Glomerular visceral epithelial cell (primary cell): ENCODE measurements around the gene RCOR1.

ENCODE experiments used
- DNase-seq: peaks from one replicate; pipeline ENCODE4 v3.0.0-alpha.2; 2016; ENCODE audit errors: extremely low spot score

Gene RCOR1

GRCh38 chr14:102723650-102724049, 131.2 kb downstream of the RCOR1 start:
- DNase-seq: no peak

GRCh38 chr14:102726191-102726949, 133.9 kb downstream of the RCOR1 start:
- DNase-seq: no peak

GRCh38 chr14:102727336-102728095, 135.1 kb downstream of the RCOR1 start:
- DNase-seq: no peak

GRCh38 chr14:102728501-102728900, 136.1 kb downstream of the RCOR1 start:
- DNase-seq: no peak

- DNase-seq: no peak
These were observed 136.8 kb downstream of the RCOR1 start for GRCh38 chr14:102729268-102729667.

GRCh38 chr14:102729825-102730224, 137.4 kb downstream of the RCOR1 start:
- no peak for DNase-seq

GRCh38 chr14:102731101-102731870, 138.8 kb downstream of the RCOR1 start:
- no peak for DNase-seq

GRCh38 chr14:102731871-102732800, 139.7 kb downstream of the RCOR1 start:
- no peak for DNase-seq

- DNase-seq: no peak
These were observed 140.5 kb downstream of the RCOR1 start for GRCh38 chr14:102732924-102733323.

GRCh38 chr14:102733326-102733725, 140.9 kb downstream of the RCOR1 start:
- DNase-seq: no peak

- DNase-seq: no peak
These were observed 142.0 kb downstream of the RCOR1 start for GRCh38 chr14:102734436-102734835.

GRCh38 chr14:102736956-102737355, 144.5 kb downstream of the RCOR1 start:
- no peak for DNase-seq

- no peak for DNase-seq
These were observed 145.2 kb downstream of the RCOR1 start for GRCh38 chr14:102737402-102738372.

- no peak for DNase-seq
These were observed 146.1 kb downstream of the RCOR1 start for GRCh38 chr14:102738373-102739189.

GRCh38 chr14:102739190-102739469, 146.7 kb downstream of the RCOR1 start:
- no peak for DNase-seq

- no peak for DNase-seq
These were observed 154.4 kb downstream of the RCOR1 start for GRCh38 chr14:102746634-102747438.

GRCh38 chr14:102748806-102749205, 156.4 kb downstream of the RCOR1 start:
- DNase-seq: no peak
